CD1c-positive myeloid dendritic cell (primary cell): ENCODE results near the gene SNX25.
"Not testable (repeated sequence)": the region's sequence is repeated elsewhere in the genome, so short reads cannot be mapped to it uniquely, and the experiment has no call there.

ENCODE experiments used
- DNase-seq: peaks from one replicate; pipeline ENCODE4 v3.0.0-alpha.2; 2016; ENCODE audit errors: extremely low spot score

SNX25 gene

GRCh38 chr4:185343726-185344581 lies 134.6 kb downstream of the SNX25 start:
- no peak for DNase-seq

GRCh38 chr4:185344743-185345538 lies 135.5 kb downstream of the SNX25 start:
- DNase-seq: no peak

GRCh38 chr4:185346975-185347601 lies 137.7 kb downstream of the SNX25 start:
- no peak for DNase-seq

DNA sequence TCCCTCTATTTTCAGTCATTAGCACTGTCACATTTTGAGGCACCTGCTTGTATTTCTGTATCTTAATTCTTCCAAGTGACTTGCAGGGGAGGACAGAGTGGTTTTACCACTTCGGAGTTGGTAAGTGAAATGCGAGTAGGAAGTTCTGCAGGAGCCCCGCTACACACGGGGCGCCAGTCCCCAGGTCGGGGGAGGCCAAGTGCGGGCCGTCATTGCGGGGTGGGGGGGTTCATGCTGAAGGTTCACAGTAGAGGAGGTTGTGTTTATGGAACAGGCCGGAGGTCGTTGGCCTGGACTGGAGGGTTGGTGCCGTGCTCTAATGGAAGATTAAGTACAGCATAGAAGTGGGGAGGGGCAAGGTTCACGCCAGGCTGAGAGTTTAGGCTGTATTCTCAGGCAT lies 142.3 kb downstream of the SNX25 start:
- no peak for DNase-seq

DNA sequence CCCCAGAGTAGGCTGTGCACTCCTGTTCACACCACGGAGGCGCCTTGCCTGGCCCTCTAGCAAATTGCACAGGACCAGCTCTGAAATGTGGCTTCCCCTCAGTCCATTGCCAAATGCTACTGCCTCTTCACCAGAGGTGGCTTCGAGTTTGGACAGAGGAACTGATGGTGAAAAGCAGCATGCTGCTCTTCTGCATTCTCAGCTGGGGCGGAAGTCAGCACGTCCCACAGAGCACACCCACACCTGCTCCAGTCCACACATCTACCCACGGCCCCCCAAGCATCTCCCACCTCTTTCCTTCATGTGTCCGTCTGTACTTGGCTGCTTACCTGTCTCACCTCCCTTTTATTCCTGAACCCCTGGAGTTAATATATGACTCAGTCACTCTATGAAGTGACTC lies 142.8 kb downstream of the SNX25 start:
- no peak for DNase-seq

DNA sequence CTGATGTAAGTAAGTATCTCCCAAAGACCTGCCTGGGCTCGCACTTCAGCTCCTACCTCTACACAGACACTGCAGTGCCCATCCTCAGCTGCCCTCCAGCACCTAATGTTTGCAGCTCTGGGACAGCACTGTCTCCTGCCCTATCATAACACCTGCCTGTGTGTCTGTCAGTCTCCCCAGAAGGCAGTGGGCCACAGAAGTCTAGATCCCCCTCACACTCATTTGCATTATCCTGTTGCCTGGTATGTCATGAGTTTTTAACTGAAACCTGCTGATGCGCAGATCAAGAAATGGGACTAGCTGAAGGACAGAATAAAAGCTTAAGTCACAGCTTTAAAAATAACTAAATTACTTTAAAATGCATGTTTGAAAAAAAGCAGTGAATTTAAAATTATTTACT lies 143.3 kb downstream of the SNX25 start:
- no peak for DNase-seq

GRCh38 chr4:185357211-185357610 lies 147.8 kb downstream of the SNX25 start:
- no peak for DNase-seq

- no peak for DNase-seq
These were observed 148.5 kb downstream of the SNX25 start for GRCh38 chr4:185357733-185358440.

DNA sequence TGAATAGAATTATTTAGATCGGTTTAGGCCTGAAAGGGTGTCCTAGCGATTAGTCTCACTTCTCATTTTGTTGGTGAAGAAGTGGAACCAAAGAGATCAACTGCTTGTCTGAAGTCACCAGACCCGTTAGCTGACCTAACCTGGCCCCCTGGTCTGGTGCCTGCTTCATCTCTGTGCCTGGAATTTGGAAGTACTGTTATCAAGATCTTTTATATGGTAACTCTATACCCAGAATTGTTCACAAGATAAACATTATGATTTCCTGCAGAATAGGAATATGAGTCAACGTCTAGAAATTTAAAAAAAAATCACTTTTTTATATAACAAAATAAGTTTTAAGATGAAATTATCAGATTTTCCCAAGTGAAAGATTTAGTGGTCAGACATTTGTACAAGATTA lies 149.1 kb downstream of the SNX25 start:
- no peak for DNase-seq

GRCh38 chr4:185358959-185359358 lies 149.6 kb downstream of the SNX25 start:
- no peak for DNase-seq

DNA sequence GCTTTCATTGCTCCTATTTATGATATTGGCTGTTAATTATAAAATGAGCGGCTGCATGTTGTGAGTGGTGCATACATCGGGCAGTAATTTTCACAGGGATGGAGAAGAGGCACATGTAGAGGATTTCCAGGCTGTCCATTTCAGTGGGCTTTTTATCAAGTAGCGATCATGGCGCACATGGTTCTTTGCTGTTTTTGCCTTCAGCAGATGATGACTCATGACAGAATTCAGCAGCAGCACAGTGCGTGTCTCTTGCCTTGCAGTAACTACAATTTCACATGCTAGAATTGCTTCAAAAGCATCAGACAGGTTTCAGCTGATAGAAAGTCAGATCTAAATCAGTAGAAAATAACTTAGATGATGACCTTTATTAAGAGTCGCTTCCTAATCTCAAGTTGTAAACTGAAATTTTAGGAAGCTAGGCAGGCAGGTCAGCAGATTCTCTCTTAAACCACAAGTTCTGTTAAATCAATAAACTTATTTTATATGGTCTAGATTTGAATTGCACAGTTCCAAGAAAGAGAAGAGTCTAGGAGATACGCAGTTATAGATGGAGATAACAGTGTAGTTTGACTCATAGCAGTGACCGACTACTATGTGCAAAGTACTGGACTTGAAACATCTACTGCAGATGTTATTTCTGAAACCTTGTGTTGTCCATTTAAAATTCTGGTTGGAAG lies 150.5 kb downstream of the SNX25 start:
- no peak for DNase-seq

GRCh38 chr4:185361872-185362271 lies 152.5 kb downstream of the SNX25 start:
- DNase-seq: no peak

- DNase-seq: not testable (repeated sequence)
These were observed 153.2 kb downstream of the SNX25 start for GRCh38 chr4:185362570-185362969.

- DNase-seq: no peak
These were observed 153.9 kb downstream of the SNX25 start for GRCh38 chr4:185363251-185363650.

GRCh38 chr4:185364886-185365285 lies 155.5 kb downstream of the SNX25 start:
- no peak for DNase-seq

DNA sequence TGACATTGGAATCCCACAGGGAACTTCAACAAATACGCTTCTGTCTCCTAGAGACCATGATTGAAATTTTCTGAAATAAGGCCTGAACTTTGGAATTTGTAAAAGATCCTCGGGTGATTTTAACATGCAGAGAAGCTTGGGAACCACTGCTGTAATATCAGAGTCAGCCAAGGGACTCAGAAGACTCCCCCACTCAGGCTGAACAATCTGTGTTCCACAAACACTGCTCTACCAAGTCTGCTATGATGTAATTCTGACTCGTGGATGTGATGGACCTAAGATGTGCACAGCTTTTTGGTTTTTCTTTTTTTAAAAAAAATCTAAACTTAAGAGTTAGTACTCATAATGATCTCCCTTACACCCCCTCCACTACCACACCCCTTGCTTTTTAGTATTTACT lies 160.3 kb downstream of the SNX25 start:
- no peak for DNase-seq

DNA sequence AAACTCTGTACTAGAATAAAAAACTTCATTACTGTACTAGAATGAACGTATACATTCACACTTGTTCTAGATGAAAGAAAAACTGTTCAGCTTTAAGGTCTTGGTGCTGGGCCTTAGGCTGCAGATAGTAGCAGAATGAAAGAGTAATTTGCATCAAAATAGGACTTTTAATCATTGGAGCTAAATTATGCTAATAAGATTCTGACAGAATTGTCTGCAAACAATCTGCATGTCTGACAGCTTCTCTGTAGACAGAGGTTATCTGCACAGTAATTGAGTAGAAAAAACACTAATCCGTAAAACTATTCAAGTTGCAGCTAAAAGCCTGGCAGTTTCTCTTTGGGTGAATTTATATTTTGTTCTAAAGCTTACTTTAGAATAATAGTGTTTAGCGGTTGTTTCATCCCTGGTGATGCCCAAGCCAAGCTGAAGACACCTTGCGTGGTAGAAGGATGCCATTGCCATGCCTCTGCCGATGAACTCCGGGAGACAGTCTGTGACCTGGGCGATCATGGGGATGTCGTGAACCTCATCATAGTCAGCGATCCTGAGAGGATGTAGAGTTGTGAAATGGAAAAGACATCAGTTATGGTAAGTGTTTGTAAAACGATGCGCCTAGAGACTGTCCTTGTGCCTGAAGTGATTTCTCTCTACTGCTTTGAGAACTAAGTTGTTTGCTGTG lies 161.0 kb downstream of the SNX25 start:
- no peak for DNase-seq

DNA sequence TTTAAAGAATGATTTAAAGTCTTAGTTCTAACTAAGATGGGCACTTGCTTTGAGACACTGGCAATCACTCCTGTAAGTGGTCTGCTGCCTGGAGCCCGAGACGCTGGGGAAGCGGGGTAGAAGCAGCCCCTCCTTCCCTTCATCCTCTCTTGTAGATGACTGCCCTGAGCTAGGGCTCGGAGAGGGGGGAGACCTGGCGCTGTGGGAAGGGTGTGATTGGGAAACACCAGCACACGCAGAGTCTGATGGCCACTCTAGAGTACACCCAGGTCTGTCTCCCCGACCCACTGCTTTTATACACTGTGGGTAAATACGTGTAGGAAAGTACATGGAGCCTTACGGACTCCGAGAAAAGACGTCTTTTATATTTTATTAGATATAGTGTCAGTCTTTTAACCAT lies 162.3 kb downstream of the SNX25 start:
- DNase-seq: no peak

DNA sequence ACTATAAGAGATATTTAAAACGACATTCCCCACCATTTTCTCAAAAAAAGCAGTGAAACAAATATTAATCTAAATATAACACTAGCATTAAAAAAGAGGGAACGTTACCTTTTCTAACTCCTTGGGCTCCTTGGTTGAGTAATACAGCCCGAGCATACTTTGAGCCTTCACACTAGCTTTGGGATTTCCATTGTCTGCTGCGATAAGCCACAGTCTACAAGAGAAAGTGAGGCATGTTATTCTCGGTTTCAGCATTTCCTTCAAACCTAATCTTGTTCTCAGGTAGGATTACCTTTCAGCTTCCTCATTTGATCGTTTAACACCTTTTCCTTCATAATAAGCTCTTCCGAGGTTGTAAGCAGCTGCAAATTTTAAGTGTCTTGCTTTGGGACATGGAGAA lies 164.6 kb downstream of the SNX25 start:
- DNase-seq: no peak

- no peak for DNase-seq
These were observed 165.2 kb downstream of the SNX25 start for GRCh38 chr4:185374573-185374972.

DNA sequence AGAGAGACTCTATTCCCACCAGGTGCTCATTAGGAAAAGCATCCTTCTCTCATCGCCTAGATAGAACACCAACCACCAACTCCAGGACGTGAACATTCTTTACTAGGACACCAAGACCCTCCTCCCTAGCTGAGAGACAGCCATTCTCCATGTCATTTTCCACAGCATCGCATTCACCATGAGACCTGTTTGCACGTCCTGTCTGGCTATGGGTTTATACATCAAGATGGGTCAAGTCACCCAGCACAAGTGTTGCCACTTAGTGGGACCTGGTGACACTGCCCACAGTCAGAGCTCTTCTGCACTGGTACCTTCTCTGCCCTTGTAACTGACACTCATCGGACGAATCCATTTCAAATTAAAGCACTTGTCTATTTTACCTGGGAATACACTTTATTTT lies 168.9 kb downstream of the SNX25 start:
- DNase-seq: no peak
